Ishikawa (cell line): ENCODE data around the gene LMAN1L.

Experiments
- CEBPB ChIP-seq: IDR thresholded peaks from 2 replicates; pipeline ENCODE4 v1.6.1; 2012
- CREB1 ChIP-seq: IDR thresholded peaks from 2 replicates; pipeline ENCODE4 v1.6.1; 2012; ENCODE audit warnings: low read depth
- EGR1 ChIP-seq: IDR thresholded peaks from 2 replicates; pipeline ENCODE4 v1.6.1; 2012
- EP300 ChIP-seq: IDR thresholded peaks from 2 replicates; pipeline ENCODE4 v1.6.1; 2012; ENCODE audit warnings: borderline replicate concordance
- FOXM1 ChIP-seq: IDR thresholded peaks from 2 replicates; pipeline ENCODE4 v1.6.1; 2012; ENCODE audit warnings: low read depth, borderline replicate concordance
- MAX ChIP-seq: IDR thresholded peaks from 2 replicates; pipeline ENCODE4 v1.6.1; 2012
- NFIC ChIP-seq: IDR thresholded peaks from 2 replicates; pipeline ENCODE4 v1.6.1; 2012
- RAD21 ChIP-seq: IDR thresholded peaks from 2 replicates; pipeline ENCODE4 v1.6.1; 2012; ENCODE audit warnings: low read depth
- REST ChIP-seq: IDR thresholded peaks from 2 replicates; pipeline ENCODE4 v1.6.1; 2012; ENCODE audit warnings: low read depth, mild to moderate bottlenecking
- TAF1 ChIP-seq: IDR thresholded peaks from 2 replicates; pipeline ENCODE4 v1.6.1; 2012; ENCODE audit warnings: low read depth, mild to moderate bottlenecking
- TCF12 ChIP-seq: IDR thresholded peaks from 2 replicates; pipeline ENCODE4 v1.6.1; 2012; ENCODE audit warnings: low read depth
- TEAD4 ChIP-seq: IDR thresholded peaks from 2 replicates; pipeline ENCODE4 v1.6.1; 2012
- USF1 ChIP-seq: IDR thresholded peaks from 2 replicates; pipeline ENCODE4 v1.6.1; 2012
- YY1 ChIP-seq: IDR thresholded peaks from 2 replicates; pipeline ENCODE4 v1.6.1; 2012; ENCODE audit warnings: low read depth
- ZBTB7A ChIP-seq: IDR thresholded peaks from 2 replicates; pipeline ENCODE4 v1.6.1; 2012; ENCODE audit warnings: low read depth

LMAN1L gene

GRCh38 chr15:74869726-74870407 lies 57.2 kb downstream of the LMAN1L start:
- TF ChIP-seq YY1, result no peak
- TF ChIP-seq MAX, result no peak
- no peak for TF ChIP-seq NFIC
- TF ChIP-seq USF1, result no peak
- TF ChIP-seq CEBPB, result no peak
- no peak for TF ChIP-seq EP300
- TF ChIP-seq CREB1, result no peak
- no peak for TF ChIP-seq RAD21
- no peak for TF ChIP-seq TEAD4
- TF ChIP-seq ZBTB7A, result no peak
- no peak for TF ChIP-seq TCF12
- TF ChIP-seq FOXM1, result no peak
- TF ChIP-seq EGR1, result no peak
- no peak for TF ChIP-seq REST

GRCh38 chr15:74870436-74871215 lies 58.0 kb downstream of the LMAN1L start:
- TF ChIP-seq REST (no peak), CREB1 (no peak), YY1 (no peak), TEAD4 (no peak), EGR1 (no peak), NFIC (no peak), TCF12 (no peak), FOXM1 (no peak), CEBPB (no peak), EP300 (no peak)

- no peak; the same call in 1 of the 2 replicates for TF ChIP-seq MAX
- TF ChIP-seq CREB1, result no peak
- TF ChIP-seq YY1, result no peak
- TF ChIP-seq FOXM1, result no peak
- TF ChIP-seq EP300, result no peak
- no peak for TF ChIP-seq CEBPB
- TF ChIP-seq ZBTB7A, result no peak; the same call in 1 of the 2 replicates
- no peak for TF ChIP-seq USF1
- no peak for TF ChIP-seq TCF12
- TF ChIP-seq TEAD4, result no peak
- TF ChIP-seq TAF1, result no peak
- no peak for TF ChIP-seq EGR1
- TF ChIP-seq REST, result no peak
- no peak for TF ChIP-seq RAD21
- no peak for TF ChIP-seq NFIC
Measured at GRCh38 chr15:74872702-74873035, 60.0 kb downstream of the LMAN1L start.
